ENCODE measurements around the gene ICAM5.

The ICAM5 gene

GRCh38 chr19:10284065-10284959 lies 5.4 kb upstream of the ICAM5 start:
- Histone ChIP-seq H3K36me3 (ENCODE audit: insufficient read depth, insufficient read length, low read length) (peaks cover 28% of the 10 kb centered on the region), H3K9ac (ENCODE audit: insufficient read length, low read depth) (no peak overlapping the region), H3K4me1 (ENCODE audit: insufficient read depth, insufficient read length) (peaks cover 19% of the 10 kb centered on the region)

GRCh38 chr19:10284960-10285278 lies 4.8 kb upstream of the ICAM5 start:
- no peak for DNase-seq (ENCODE audit: low read depth, low spot score)
- Histone ChIP-seq H3K4me3 (ENCODE audit: insufficient read length, low read depth) (no peak overlapping the region), H3K9me3 (ENCODE audit: insufficient read depth, low read length) (no peaks in the 10 kb centered on the region), H3K36me3 (ENCODE audit: insufficient read depth, insufficient read length, low read length) (peaks cover 28% of the 10 kb centered on the region), H3K27me3 (ENCODE audit: insufficient read depth, insufficient read length) (peaks cover 26% of the 10 kb centered on the region), H3K9ac (ENCODE audit: insufficient read length, low read depth) (no peak overlapping the region), H3K4me1 (ENCODE audit: insufficient read depth, insufficient read length) (peaks cover 19% of the 10 kb centered on the region)
- TF ChIP-seq ZNF274 (IDR thresholded peaks at IDR 0.05; ENCODE audit: low read depth, low read length) (no peak), YY1 (IDR thresholded peaks at IDR 0.05; ENCODE audit: insufficient read depth, insufficient read length) (no peak), SUZ12 (IDR thresholded peaks at IDR 0.05; ENCODE audit: extremely low read depth, insufficient read depth, insufficient read length) (no peak)

More at GRCh38 chr19:10284065-10284959, 5.4 kb upstream of the ICAM5 start:
- TF ChIP-seq ZNF274 (IDR thresholded peaks at IDR 0.05; ENCODE audit: low read depth, low read length): no peak
- TF ChIP-seq SUZ12 (IDR thresholded peaks at IDR 0.05; ENCODE audit: extremely low read depth, insufficient read depth, insufficient read length): no peak
- TF ChIP-seq YY1 (IDR thresholded peaks at IDR 0.05; ENCODE audit: insufficient read depth, insufficient read length): no peak
- Histone ChIP-seq H3K4me3 (ENCODE audit: insufficient read length, low read depth) (no peak overlapping the region), H3K27me3 (ENCODE audit: insufficient read depth, insufficient read length) (peaks cover 19% of the 10 kb centered on the region), H3K9me3 (ENCODE audit: insufficient read depth, low read length) (no peaks in the 10 kb centered on the region)
- DNase-seq (ENCODE audit: low read depth, low spot score): no peak

- no peak overlapping the region for H3K9ac ChIP-seq (ENCODE audit: insufficient read length, low read depth)
- TF ChIP-seq SUZ12 (IDR thresholded peaks at IDR 0.05; ENCODE audit: extremely low read depth, insufficient read depth, insufficient read length) (no peak), YY1 (IDR thresholded peaks at IDR 0.05; ENCODE audit: insufficient read depth, insufficient read length) (no peak)
- peaks cover 30% of the 10 kb centered on the region for H3K27me3 ChIP-seq (ENCODE audit: insufficient read depth, insufficient read length)
- H3K4me3 ChIP-seq (ENCODE audit: insufficient read length, low read depth): no peak overlapping the region
- H3K9me3 ChIP-seq (ENCODE audit: insufficient read depth, low read length): no peaks in the 10 kb centered on the region
- no peak for DNase-seq (ENCODE audit: low read depth, low spot score)
- peaks cover 22% of the 10 kb centered on the region for H3K4me1 ChIP-seq (ENCODE audit: insufficient read depth, insufficient read length)
- H3K36me3 ChIP-seq (ENCODE audit: insufficient read depth, insufficient read length, low read length): peaks cover 28% of the 10 kb centered on the region
These were observed 4.4 kb upstream of the ICAM5 start for GRCh38 chr19:10285393-10285792.

- TF ChIP-seq YY1 (IDR thresholded peaks at IDR 0.05; ENCODE audit: insufficient read depth, insufficient read length): no peak
- TF ChIP-seq ZNF274 (IDR thresholded peaks at IDR 0.05; ENCODE audit: low read depth, low read length): no peak
- no peak for TF ChIP-seq SUZ12 (IDR thresholded peaks at IDR 0.05; ENCODE audit: extremely low read depth, insufficient read depth, insufficient read length)
- no peaks in the 10 kb centered on the region for H3K9me3 ChIP-seq (ENCODE audit: insufficient read depth, low read length)
- peaks cover 34% of the 10 kb centered on the region for H3K4me1 ChIP-seq (ENCODE audit: insufficient read depth, insufficient read length)
- peak within 1 kb of the TSS; percentile 24 for H3K4me3 ChIP-seq (ENCODE audit: insufficient read length, low read depth)
- H3K9ac ChIP-seq (ENCODE audit: insufficient read length, low read depth): peak within 1 kb of the TSS; percentile 78
- peaks cover 28% of the 10 kb centered on the region for H3K36me3 ChIP-seq (ENCODE audit: insufficient read depth, insufficient read length, low read length)
- DNase-seq (ENCODE audit: low read depth, low spot score): no peak
- H3K27me3 ChIP-seq (ENCODE audit: insufficient read depth, insufficient read length): peaks cover 47% of the 10 kb centered on the region
These were observed 2.7 kb upstream of the ICAM5 start, which contains the start of gene ICAM4 for GRCh38 chr19:10286803-10287737. Gene ICAM4, plus strand, starts transcription at chr19:10286955. Its CDS starts 58 bp downstream, at chr19:10287013.

- Histone ChIP-seq H3K9ac (ENCODE audit: insufficient read length, low read depth) (peak overlapping the region; percentile 66), H3K9me3 (ENCODE audit: insufficient read depth, low read length) (no peaks in the 10 kb centered on the region), H3K36me3 (ENCODE audit: insufficient read depth, insufficient read length, low read length) (peaks cover 23% of the 10 kb centered on the region), H3K4me1 (ENCODE audit: insufficient read depth, insufficient read length) (peaks cover 42% of the 10 kb centered on the region), H3K27me3 (ENCODE audit: insufficient read depth, insufficient read length) (peaks cover 63% of the 10 kb centered on the region), H3K4me3 (ENCODE audit: insufficient read length, low read depth) (peak overlapping the region; percentile 40)
- no peak for DNase-seq (ENCODE audit: low read depth, low spot score)
- no peak for TF ChIP-seq SUZ12 (IDR thresholded peaks at IDR 0.05; ENCODE audit: extremely low read depth, insufficient read depth, insufficient read length)
- no peak for TF ChIP-seq YY1 (IDR thresholded peaks at IDR 0.05; ENCODE audit: insufficient read depth, insufficient read length)
- no peak for TF ChIP-seq ZNF274 (IDR thresholded peaks at IDR 0.05; ENCODE audit: low read depth, low read length)
These were observed 1.0 kb upstream of the ICAM5 start for GRCh38 chr19:10288662-10289166.

GRCh38 chr19:10289167-10289835 lies 451 bp upstream of the ICAM5 start:
- H3K9ac ChIP-seq (ENCODE audit: insufficient read length, low read depth): peak overlapping the region; percentile 66
- H3K4me1 ChIP-seq (ENCODE audit: insufficient read depth, insufficient read length): peaks cover 43% of the 10 kb centered on the region
- DNase-seq (ENCODE audit: low read depth, low spot score): no peak
- H3K9me3 ChIP-seq (ENCODE audit: insufficient read depth, low read length): no peaks in the 10 kb centered on the region
- TF ChIP-seq YY1 (IDR thresholded peaks at IDR 0.05; ENCODE audit: insufficient read depth, insufficient read length) (no peak), ZNF274 (IDR thresholded peaks at IDR 0.05; ENCODE audit: low read depth, low read length) (no peak), SUZ12 (IDR thresholded peaks at IDR 0.05; ENCODE audit: extremely low read depth, insufficient read depth, insufficient read length) (peak; percentile 8)
- H3K4me3 ChIP-seq (ENCODE audit: insufficient read length, low read depth): peak overlapping the region; percentile 40
- H3K36me3 ChIP-seq (ENCODE audit: insufficient read depth, insufficient read length, low read length): peaks cover 17% of the 10 kb centered on the region
- peaks cover 69% of the 10 kb centered on the region for H3K27me3 ChIP-seq (ENCODE audit: insufficient read depth, insufficient read length)

All from NT2/D1 (cell line).